Large intestine (tissue), 3 donors: Measurements from ENCODE around the gene GPR107. TPM values are rescaled to one million over a fixed set of nuclear protein-coding genes. Genes with fewer than 3 reads are reported as not detected.

Experiments
- DNase-seq, 2 donors: peaks; one replicate each; pipeline versions ENCODE4 v3.0.0 to v3.0.0-alpha.2; 2013
- H3K27ac ChIP-seq: one replicate; pipeline ENCODE4 v1.5.1; 2013; ENCODE audit warnings: low read length
- H3K27me3 ChIP-seq: 2 replicates; pipeline ENCODE4 v1.6.1; 2013; ENCODE audit warnings: low read length; ENCODE audit not compliant: control insufficient read depth, insufficient read depth
- H3K36me3 ChIP-seq: 2 replicates; pipeline ENCODE4 v1.6.1; 2013; ENCODE audit warnings: low read length; ENCODE audit not compliant: control insufficient read depth, insufficient read depth
- H3K4me1 ChIP-seq: one replicate; pipeline ENCODE4 v1.6.1; 2013; ENCODE audit warnings: low read length; ENCODE audit not compliant: control insufficient read depth, insufficient read depth
- H3K4me3 ChIP-seq: one replicate; pipeline ENCODE4 v1.5.1; 2013; ENCODE audit warnings: low read length
- H3K9me3 ChIP-seq: one replicate; pipeline ENCODE4 v1.6.1; 2013; ENCODE audit warnings: mild to moderate bottlenecking, low read depth, low read length, moderate library complexity; ENCODE audit not compliant: control insufficient read depth
- WGBS: methylation state at CpG from one replicate; pipeline ENCODE4 v1.1.5; 2013; ENCODE audit warnings: low lambda C conversion rate; ENCODE audit not compliant: insufficient coverage; 5-methylcytosine and 5-hydroxymethylcytosine counted together
- polyA plus RNA-seq: library from polyadenylated mRNA; unstranded; fragments of 120-200 nt; gene quantifications from one replicate; pipeline ENCODE4 v1.2.1, GENCODE V29; 2013

GPR107 gene
- polyA plus RNA-seq, 1 donor: 32.3 TPM

GRCh38 chr9:130054820-130055219, 1.1 kb downstream of the GPR107 start:
- Histone ChIP-seq H3K4me3 (peak overlapping the region; percentile 97), H3K27ac (no peak overlapping the region), H3K4me1 (peaks cover 4% of the 10 kb centered on the region), H3K9me3 (no peaks in the 10 kb centered on the region), H3K27me3 (no peaks in the 10 kb centered on the region), H3K36me3 (no peaks in the 10 kb centered on the region)
- DNase-seq: no peak
- WGBS: no CpG with 5 or more reads among the region's 8 CpGs

GRCh38 chr9:130058154-130058553, 4.4 kb downstream of the GPR107 start:
- H3K4me1 ChIP-seq: no peaks in the 10 kb centered on the region
- peaks cover 9% of the 10 kb centered on the region for H3K36me3 ChIP-seq
- no CpG with 5 or more reads among the region's 7 CpGs for WGBS
- no peak for DNase-seq
- no peaks in the 10 kb centered on the region for H3K27me3 ChIP-seq
- no peak overlapping the region for H3K4me3 ChIP-seq
- peaks cover 2% of the 10 kb centered on the region for H3K9me3 ChIP-seq
- no peak overlapping the region for H3K27ac ChIP-seq

GRCh38 chr9:130058887-130059286, 5.2 kb downstream of the GPR107 start:
- Histone ChIP-seq H3K4me1 (no peaks in the 10 kb centered on the region), H3K27ac (no peak overlapping the region), H3K9me3 (peaks cover 2% of the 10 kb centered on the region), H3K27me3 (no peaks in the 10 kb centered on the region), H3K36me3 (peaks cover 9% of the 10 kb centered on the region), H3K4me3 (no peak overlapping the region)
- peak in 1 of 2 donors; percentile 63 for DNase-seq
- no CpG with 5 or more reads among the region's 3 CpGs for WGBS

DNA sequence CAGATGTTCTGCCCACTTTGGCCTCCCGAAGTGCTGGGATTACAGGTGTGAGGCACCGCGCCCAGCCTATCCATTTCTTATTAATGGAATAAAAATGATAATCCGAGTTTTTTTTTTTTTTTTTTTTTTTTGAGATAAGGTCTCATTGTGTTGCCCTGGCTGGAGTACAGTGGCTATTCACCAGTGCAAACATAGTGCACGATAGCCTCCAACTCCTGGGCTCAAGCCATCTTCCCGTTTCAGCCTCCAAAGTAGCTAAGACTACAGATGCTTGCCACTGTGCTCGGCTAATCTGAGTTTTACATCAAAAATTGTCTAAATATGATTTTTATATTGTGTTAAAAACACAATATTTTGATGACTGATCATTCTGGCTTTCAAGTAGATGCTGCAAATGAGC, 6.6 kb downstream of the GPR107 start:
- Histone ChIP-seq H3K9me3 (peaks cover 2% of the 10 kb centered on the region), H3K27ac (no peak overlapping the region), H3K27me3 (no peaks in the 10 kb centered on the region), H3K4me3 (no peak overlapping the region), H3K4me1 (no peaks in the 10 kb centered on the region), H3K36me3 (peaks cover 11% of the 10 kb centered on the region)
- DNase-seq: no peak
- WGBS: no CpG with 5 or more reads among the region's 7 CpGs

- Histone ChIP-seq H3K27me3 (no peaks in the 10 kb centered on the region), H3K9me3 (peaks cover 2% of the 10 kb centered on the region), H3K27ac (no peak overlapping the region), H3K4me1 (no peaks in the 10 kb centered on the region), H3K36me3 (peaks cover 11% of the 10 kb centered on the region), H3K4me3 (no peak overlapping the region)
- WGBS: 100% methylated on average over 1 of the region's 2 CpGs
- no peak for DNase-seq
These were observed 9.0 kb downstream of the GPR107 start for GRCh38 chr9:130062750-130063149.

GRCh38 chr9:130064621-130065020, 10.9 kb downstream of the GPR107 start:
- peaks cover 2% of the 10 kb centered on the region for H3K9me3 ChIP-seq
- WGBS: 100% methylated on average over 1 of the region's 4 CpGs
- no peaks in the 10 kb centered on the region for H3K27me3 ChIP-seq
- H3K4me1 ChIP-seq: no peaks in the 10 kb centered on the region
- peaks cover 11% of the 10 kb centered on the region for H3K36me3 ChIP-seq
- H3K4me3 ChIP-seq: no peak overlapping the region
- H3K27ac ChIP-seq: no peak overlapping the region
- DNase-seq: no peak

- no peak overlapping the region for H3K27ac ChIP-seq
- H3K4me3 ChIP-seq: no peak overlapping the region
- H3K27me3 ChIP-seq: no peaks in the 10 kb centered on the region
- peaks cover 9% of the 10 kb centered on the region for H3K4me1 ChIP-seq
- WGBS: no CpG with 5 or more reads among the region's 1 CpG
- DNase-seq: no peak
- H3K36me3 ChIP-seq: peaks cover 2% of the 10 kb centered on the region
- H3K9me3 ChIP-seq: no peaks in the 10 kb centered on the region
These were observed 15.3 kb downstream of the GPR107 start for GRCh38 chr9:130069048-130069447.

DNA sequence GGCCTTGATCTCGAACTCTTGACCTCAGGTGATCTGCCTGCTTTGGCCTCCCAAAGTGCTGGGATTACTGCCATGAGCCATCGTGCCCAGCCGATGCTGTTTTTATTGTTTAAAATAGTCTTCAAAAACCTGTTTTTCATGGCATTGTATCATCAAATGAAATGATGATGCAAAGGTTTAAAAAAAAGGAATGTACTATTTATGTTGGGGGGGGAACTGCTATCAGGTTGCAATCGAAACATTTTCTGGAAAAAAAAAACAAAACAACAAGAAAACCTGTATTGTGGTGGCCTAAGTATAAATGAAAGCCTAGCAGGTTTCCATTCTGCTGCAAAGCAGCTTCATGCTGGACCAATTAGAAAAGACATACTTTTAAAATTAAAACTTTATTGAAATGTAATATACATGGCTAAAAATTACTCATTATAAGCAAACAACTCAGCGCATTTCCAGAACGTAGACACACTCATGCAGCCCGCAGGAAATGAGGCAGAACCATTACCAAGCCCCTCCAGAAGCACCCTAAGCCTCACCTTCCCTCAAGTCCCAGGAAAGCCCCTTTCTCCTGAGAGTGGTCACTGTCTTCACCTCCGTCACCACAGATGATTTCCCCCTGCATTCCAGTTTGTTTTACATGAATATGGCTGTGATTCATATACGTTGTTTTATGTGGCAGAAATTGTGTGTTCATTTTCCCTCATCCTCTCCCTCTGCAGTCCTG, 19.0 kb downstream of the GPR107 start:
- H3K27ac ChIP-seq: no peak overlapping the region
- no peaks in the 10 kb centered on the region for H3K27me3 ChIP-seq
- no CpG with 5 or more reads among the region's 9 CpGs for WGBS

DNA sequence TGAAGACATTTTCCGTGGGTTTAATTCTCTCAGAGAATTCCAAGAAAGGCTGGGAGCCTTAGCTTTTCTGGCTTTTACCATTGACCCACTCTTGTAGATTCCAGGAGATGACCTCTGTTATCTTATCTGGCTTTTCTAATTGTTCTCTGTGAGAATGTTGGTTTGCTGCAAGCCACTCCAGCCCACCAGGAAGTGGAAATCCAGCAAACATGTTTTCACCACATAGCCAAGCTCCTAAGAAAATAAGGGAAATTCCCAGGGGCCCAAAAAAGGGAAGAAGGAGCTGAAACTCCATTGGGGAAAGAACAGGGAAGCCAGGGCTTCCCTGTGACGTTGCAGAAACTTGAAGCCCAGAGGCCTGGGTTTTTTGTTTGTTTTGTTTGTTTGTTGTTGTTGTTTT, 19.7 kb downstream of the GPR107 start:
- no CpG with 5 or more reads among the region's 2 CpGs for WGBS
- no peak overlapping the region for H3K4me3 ChIP-seq
- H3K4me1 ChIP-seq: peaks cover 9% of the 10 kb centered on the region
- peaks cover 19% of the 10 kb centered on the region for H3K36me3 ChIP-seq
- H3K9me3 ChIP-seq: no peaks in the 10 kb centered on the region
- H3K27ac ChIP-seq: peak overlapping the region; percentile 20
- no peaks in the 10 kb centered on the region for H3K27me3 ChIP-seq
- peak in 1 of 2 donors; percentile 48 for DNase-seq

More for the DNA sequence above, 19.0 kb downstream of the GPR107 start:
- DNase-seq: peak in 1 of 2 donors; percentile 9
- H3K9me3 ChIP-seq: no peaks in the 10 kb centered on the region
- peaks cover 9% of the 10 kb centered on the region for H3K4me1 ChIP-seq
- no peak overlapping the region for H3K4me3 ChIP-seq
- H3K36me3 ChIP-seq: peaks cover 14% of the 10 kb centered on the region

DNA sequence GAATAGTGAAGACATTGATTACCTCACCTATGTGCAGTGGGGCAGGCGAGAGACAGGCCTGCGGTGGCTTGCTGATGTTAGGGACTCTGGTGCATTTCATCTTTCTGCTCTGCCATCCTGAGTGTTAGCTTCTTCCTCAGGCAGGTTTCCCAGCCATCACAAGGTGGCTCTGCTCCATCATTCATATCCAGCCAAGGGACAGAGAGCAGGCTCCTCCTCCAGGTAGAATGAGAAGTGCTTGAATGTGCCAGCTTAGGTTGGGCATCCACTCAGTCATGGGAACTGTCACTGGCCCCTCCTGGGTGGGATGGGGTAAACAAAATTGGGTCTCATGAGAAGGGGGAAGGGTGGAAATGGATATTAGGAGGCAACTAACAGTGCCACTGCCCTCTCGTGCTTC, 24.8 kb downstream of the GPR107 start:
- WGBS: no CpG with 5 or more reads among the region's 3 CpGs
- no peaks in the 10 kb centered on the region for H3K27me3 ChIP-seq
- peaks cover 50% of the 10 kb centered on the region for H3K36me3 ChIP-seq
- H3K9me3 ChIP-seq: no peaks in the 10 kb centered on the region
- H3K27ac ChIP-seq: no peak overlapping the region
- H3K4me1 ChIP-seq: peaks cover under 1% of the 10 kb centered on the region
- no peak for DNase-seq
- no peak overlapping the region for H3K4me3 ChIP-seq

DNA sequence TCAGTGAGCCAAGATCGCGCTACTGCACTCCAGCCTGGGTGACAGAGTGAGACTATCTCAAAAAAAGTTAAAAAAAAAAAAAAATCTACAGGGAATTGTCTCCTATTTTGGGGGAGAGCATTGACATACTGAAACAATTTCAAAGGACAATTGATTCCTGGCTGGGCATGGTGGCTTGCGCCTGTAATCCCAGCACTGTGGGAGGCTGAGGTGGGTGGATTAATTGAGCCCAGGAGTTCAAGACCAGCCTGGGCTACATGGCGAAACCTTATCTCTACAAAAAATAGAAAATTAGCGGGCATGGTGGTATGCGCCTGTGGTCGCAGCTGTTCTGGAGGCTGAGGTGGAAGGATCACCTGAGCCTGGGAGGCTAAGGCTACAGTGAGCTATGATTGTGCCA, 30.6 kb downstream of the GPR107 start:
- 100% methylated on average over 1 of the region's 7 CpGs for WGBS

More for the DNA sequence above, 30.6 kb downstream of the GPR107 start:
- Histone ChIP-seq H3K36me3 (peaks cover 50% of the 10 kb centered on the region), H3K27me3 (no peaks in the 10 kb centered on the region), H3K9me3 (no peaks in the 10 kb centered on the region), H3K4me1 (no peaks in the 10 kb centered on the region), H3K27ac (no peak overlapping the region), H3K4me3 (no peak overlapping the region)
- DNase-seq: no peak
